CD14-positive monocyte (primary cell): ENCODE results near the gene PHACTR2. TPM values are rescaled to one million over a fixed set of nuclear protein-coding genes. Genes with fewer than 3 reads are reported as not detected.
"Not testable (repeated sequence)": the region's sequence is repeated elsewhere in the genome, so short reads cannot be mapped to it uniquely, and the experiment has no call there.

Experiments used
- DNase-seq, 3 donors: peaks; one replicate each; pipeline ENCODE4 v3.0.0-alpha.2; 2011 to 2022
- H2AFZ ChIP-seq: 2 replicates; pipeline ENCODE4 v1.6.0; 2012; ENCODE audit warnings: mild to moderate bottlenecking, low read depth, low read length, inconsistent platforms; ENCODE audit not compliant: insufficient read depth, poor library complexity, severe bottlenecking
- H3K27ac ChIP-seq, 2 donors: 1 replicate in 1 of 2; 2 replicates in 1 of 2; pipeline ENCODE4 v1.5.1; 2012 to 2013; ENCODE audit warnings: low read length in 2 of 2, control low read depth in 1 of 2, inconsistent platforms in 1 of 2, low read depth in 1 of 2, mild to moderate bottlenecking in 1 of 2
- H3K27me3 ChIP-seq, 2 donors: one replicate each; pipeline versions ENCODE4 v1.6.0 to v1.6.1; 2011 to 2013; ENCODE audit warnings: low read length in 2 of 2; ENCODE audit not compliant: control insufficient read depth in 2 of 2, insufficient read depth in 2 of 2
- H3K36me3 ChIP-seq, 2 donors: replicated peaks in 1 of 2; 1 replicate in 1 of 2; 2 replicates in 1 of 2; pipeline versions ENCODE4 v1.5.1 to v1.6.1; 2012 to 2013; ENCODE audit warnings: low read length in 2 of 2, control low read depth in 1 of 2, inconsistent platforms in 1 of 2, mild to moderate bottlenecking in 1 of 2; ENCODE audit not compliant: insufficient read depth in 2 of 2, control insufficient read depth in 1 of 2
- H3K4me1 ChIP-seq, 2 donors: 1 replicate in 1 of 2; 2 replicates in 1 of 2; pipeline versions ENCODE4 v1.5.1 to v1.6.1; 2012 to 2013; ENCODE audit warnings: low read length in 2 of 2, control low read depth in 1 of 2, inconsistent platforms in 1 of 2, mild to moderate bottlenecking in 1 of 2, moderate library complexity in 1 of 2; ENCODE audit not compliant: insufficient read depth in 2 of 2, control insufficient read depth in 1 of 2
- H3K4me2 ChIP-seq: replicated peaks from 2 replicates; pipeline ENCODE3; 2012; ENCODE audit warnings: low read length, moderate library complexity, mild to moderate bottlenecking; ENCODE audit not compliant: poor library complexity, severe bottlenecking; ENCODE audit errors: extremely low read depth
- H3K4me3 ChIP-seq, 3 experiments: fragments of 200-600 bp in 1 of 3; sonication (generic) in 1 of 3; replicated peaks in 1 of 3; 1 replicate in 2 of 3; 2 replicates in 1 of 3; pipeline ENCODE4 v1.5.1; 2011 to 2013; ENCODE audit warnings: low read length in 3 of 3, mild to moderate bottlenecking in 3 of 3, control low read depth in 2 of 3, low read depth in 2 of 3, inconsistent platforms in 1 of 3, moderate library complexity in 1 of 3
- H3K79me2 ChIP-seq: 2 replicates; pipeline ENCODE4 v1.6.0; 2012; ENCODE audit warnings: mild to moderate bottlenecking, control low read depth, inconsistent platforms, low read length, moderate library complexity; ENCODE audit not compliant: insufficient read depth
- H3K9ac ChIP-seq: 2 replicates; pipeline ENCODE4 v1.6.0; 2017; ENCODE audit warnings: low read length, mild to moderate bottlenecking; ENCODE audit not compliant: insufficient read depth, poor library complexity, severe bottlenecking
- H3K9me3 ChIP-seq, 2 donors: replicated peaks in 1 of 2; 1 replicate in 1 of 2; 2 replicates in 1 of 2; pipeline versions ENCODE4 v1.5.1 to v1.6.1; 2012 to 2013; ENCODE audit warnings: low read length in 2 of 2, control low read depth in 1 of 2; ENCODE audit not compliant: control insufficient read depth in 1 of 2, insufficient read depth in 1 of 2
- H4K20me1 ChIP-seq: 2 replicates; pipeline ENCODE4 v1.6.0; 2012; ENCODE audit warnings: mild to moderate bottlenecking, low read length, control low read depth, moderate library complexity; ENCODE audit not compliant: insufficient read depth
- H3K27ac Mint-ChIP-seq, 7 donors: one replicate each; pipeline ENCODE4 v1.8.0; 2020; ENCODE audit warnings: mild to moderate bottlenecking in 7 of 7, mixed read lengths in 7 of 7, moderate library complexity in 6 of 7, inconsistent platforms in 2 of 7
- H3K27me3 Mint-ChIP-seq, 3 donors: one replicate each; pipeline ENCODE4 v1.8.0; 2021 to 2022; ENCODE audit warnings: low read depth in 3 of 3, mild to moderate bottlenecking in 3 of 3, mixed read lengths in 3 of 3, moderate library complexity in 3 of 3, inconsistent platforms in 1 of 3
- H3K36me3 Mint-ChIP-seq, 2 donors: one replicate each; pipeline ENCODE4 v1.8.0; 2020; ENCODE audit warnings: mixed read lengths in 2 of 2, inconsistent platforms in 1 of 2, mild to moderate bottlenecking in 1 of 2
- H3K4me1 Mint-ChIP-seq: one replicate; pipeline ENCODE4 v1.8.0; 2020; ENCODE audit warnings: mild to moderate bottlenecking, mixed read lengths
- H3K4me3 Mint-ChIP-seq, 2 donors: one replicate each; pipeline ENCODE4 v1.8.0; 2020; ENCODE audit warnings: mild to moderate bottlenecking in 2 of 2, mixed read lengths in 2 of 2, moderate library complexity in 1 of 2
- H3K9me3 Mint-ChIP-seq, 7 donors: one replicate each; pipeline ENCODE4 v1.8.0; 2020 to 2022; ENCODE audit warnings: mixed read lengths in 7 of 7, mild to moderate bottlenecking in 6 of 7, moderate library complexity in 6 of 7, inconsistent platforms in 2 of 7
- CTCF ChIP-seq: fragments of 200-600 bp; IDR thresholded peaks from one replicate; pipeline ENCODE4 v1.8.0; 2022; ENCODE audit warnings: antibody characterized with exemption, mild to moderate bottlenecking
- WGBS: methylation state at CpG from one replicate; pipeline ENCODE4 v1.1.5; 2013; ENCODE audit warnings: missing lambda C conversion rate; ENCODE audit not compliant: insufficient coverage; 5-methylcytosine and 5-hydroxymethylcytosine counted together
- intact Hi-C, 2 donors: fragments of 100-400 bp; cut with micrococcal nuclease; formaldehyde crosslinking; loops; one replicate each; pipeline versions ENCODE4 v1.15.0 to v1.15.1; 2023
- polyA plus RNA-seq, 3 donors: library from polyadenylated mRNA; depleted of rRNA in 1 of 3; unstranded in 2 of 3; stranded (reverse) in 1 of 3; fragments of 300-500 nt in 2 of 3; fragments of >200 nt in 1 of 3; fragmentation: Illumina TruSeq in 2 of 3; gene quantifications; 1 replicate in 2 of 3; 2 replicates in 1 of 3; pipeline ENCODE4 v1.2.3, GENCODE V29; 2012 to 2021

Gene PHACTR2
- polyA plus RNA-seq, 3 donors, result 9.6 to 11.6 (median 11.2) TPM

- H3K4me1 ChIP-seq, H3K4me1 Mint-ChIP-seq, H3K9ac ChIP-seq, H3K27me3 Mint-ChIP-seq, H4K20me1 ChIP-seq, H3K4me3 ChIP-seq, H3K9me3 ChIP-seq, DNase-seq, H3K4me3 Mint-ChIP-seq, H3K4me2 ChIP-seq, H2AFZ ChIP-seq, H3K27ac ChIP-seq, H3K27ac Mint-ChIP-seq, intact Hi-C loops, H3K27me3 ChIP-seq, H3K79me2 ChIP-seq: not testable (repeated sequence)
- H3K36me3 ChIP-seq, result peaks cover 5 to 40% of the 10 kb centered on the region in 2 donors
- no CpG with 5 or more reads among the region's 3 CpGs for WGBS
- H3K36me3 Mint-ChIP-seq, result peaks cover 63 to 81% of the 10 kb centered on the region in 2 donors
- H3K9me3 Mint-ChIP-seq, result peaks cover 20 to 33% (median 26%) of the 10 kb centered on the region in 7 donors
Observed at GRCh38 chr6:143798487-143798886, 120.7 kb downstream of the PHACTR2 start.

- Histone ChIP-seq H2AFZ (no peak overlapping the region), H3K9ac (no peak overlapping the region), H3K4me2 (no peak overlapping the region), H3K4me1 (peaks cover 25 to 27% of the 10 kb centered on the region in 2 donors), H3K27ac (no peak overlapping the region), H3K27me3 (no peaks in the 10 kb centered on the region), H4K20me1 (no peaks in the 10 kb centered on the region), H3K36me3 (peaks cover 2 to 21% of the 10 kb centered on the region in 2 donors), H3K9me3 (no peaks in the 10 kb centered on the region), H3K79me2 (no peaks in the 10 kb centered on the region), H3K4me3 (no peak overlapping the region)
- WGBS, result 100% methylated on average over 2 of the region's 8 CpGs
- DNase-seq, result no peak
- no peak overlapping the region for H3K4me3 Mint-ChIP-seq
- intact Hi-C loops, result no loop called here
- H3K36me3 Mint-ChIP-seq, result peaks cover 46 to 64% of the 10 kb centered on the region in 2 donors
- no peaks in the 10 kb centered on the region for H3K27me3 Mint-ChIP-seq
- H3K27ac Mint-ChIP-seq, result no peak overlapping the region
- H3K4me1 Mint-ChIP-seq, result peaks cover 28% of the 10 kb centered on the region
- TF ChIP-seq CTCF, result no peak
- H3K9me3 Mint-ChIP-seq, result peaks cover 16 to 26% (median 19%) of the 10 kb centered on the region in 7 donors
Observed at GRCh38 chr6:143802833-143803565, 125.2 kb downstream of the PHACTR2 start.
